Neural progenitor cell (in vitro differentiated cells): ENCODE measurements around the gene PTPRG. TPM values are rescaled to one million over a fixed set of nuclear protein-coding genes. Genes with fewer than 3 reads are reported as not detected.

Source experiments
- DNase-seq: peaks from one replicate; pipeline ENCODE4 v3.0.0-alpha.2; 2016; ENCODE audit warnings: low spot score
- H2AFZ ChIP-seq: fragments of 200-600 bp; sonication (generic); replicated peaks from 2 replicates; pipeline ENCODE4 v1.6.1; 2016; ENCODE audit warnings: antibody characterized with exemption
- H3F3A ChIP-seq: fragments of 200-600 bp; sonication (generic); 2 replicates; pipeline ENCODE4 v1.6.1; 2016; ENCODE audit warnings: antibody characterized with exemption, low read depth
- H3K27ac ChIP-seq: fragments of 200-600 bp; sonication (generic); 2 replicates; pipeline ENCODE4 v1.5.1; 2016; ENCODE audit warnings: mild to moderate bottlenecking
- H3K27me3 ChIP-seq: fragments of 200-600 bp; sonication (generic); 2 replicates; pipeline ENCODE4 v1.6.1; 2016; ENCODE audit warnings: mild to moderate bottlenecking, moderate library complexity
- H3K36me3 ChIP-seq: fragments of 200-600 bp; sonication (generic); 2 replicates; pipeline ENCODE4 v1.5.1; 2016
- H3K4me1 ChIP-seq: fragments of 200-600 bp; sonication (generic); 2 replicates; pipeline ENCODE4 v1.6.1; 2016; ENCODE audit warnings: mixed run types
- H3K4me2 ChIP-seq: fragments of 200-600 bp; sonication (generic); 2 replicates; pipeline ENCODE4 v1.6.1; 2016
- H3K4me3 ChIP-seq: fragments of 200-600 bp; sonication (generic); 2 replicates; pipeline ENCODE4 v1.5.1; 2016
- H3K79me2 ChIP-seq: fragments of 200-600 bp; sonication (generic); 2 replicates; pipeline ENCODE4 v1.6.1; 2016; ENCODE audit warnings: low read depth
- H3K9ac ChIP-seq: fragments of 200-600 bp; sonication (generic); 2 replicates; pipeline ENCODE4 v1.6.1; 2016
- H3K9me3 ChIP-seq: fragments of 200-600 bp; sonication (generic); 2 replicates; pipeline ENCODE4 v1.5.1; 2016; ENCODE audit warnings: low read depth
- H4K20me1 ChIP-seq: fragments of 200-600 bp; sonication (generic); 2 replicates; pipeline ENCODE4 v1.6.1; 2016; ENCODE audit warnings: low read depth
- H3K27ac Mint-ChIP-seq: 3 replicates; pipeline ENCODE4 v1.8.0; 2021; ENCODE audit warnings: mixed read lengths
- H3K27me3 Mint-ChIP-seq: 2 replicates; pipeline ENCODE4 v1.8.0; 2022; ENCODE audit warnings: low read depth, mild to moderate bottlenecking, inconsistent platforms, moderate library complexity, mixed read lengths; ENCODE audit not compliant: insufficient read depth
- H3K36me3 Mint-ChIP-seq: 3 replicates; pipeline ENCODE4 v1.8.0; 2021; ENCODE audit warnings: mixed read lengths
- H3K4me1 Mint-ChIP-seq: 3 replicates; pipeline ENCODE4 v1.8.0; 2021; ENCODE audit warnings: mixed read lengths
- H3K4me3 Mint-ChIP-seq: 3 replicates; pipeline ENCODE4 v1.8.0; 2021; ENCODE audit warnings: mild to moderate bottlenecking, moderate library complexity, mixed read lengths
- H3K9me3 Mint-ChIP-seq: 3 replicates; pipeline ENCODE4 v1.8.0; 2020; ENCODE audit warnings: mixed read lengths
- CTCF ChIP-seq: fragments of 200-600 bp; sonication (generic); IDR thresholded peaks from 2 replicates; pipeline ENCODE4 v1.5.1; 2017; ENCODE audit warnings: antibody characterized with exemption, mild to moderate bottlenecking
- EZH2 ChIP-seq: fragments of 200-600 bp; sonication (generic); IDR thresholded peaks from 2 replicates; pipeline ENCODE4 v1.6.1; 2017; ENCODE audit warnings: antibody characterized with exemption, mild to moderate bottlenecking, moderate library complexity
- EZH2phosphoT487 ChIP-seq: fragments of 200-600 bp; sonication (generic); IDR thresholded peaks from 2 replicates; pipeline ENCODE4 v1.6.1; 2017; ENCODE audit warnings: antibody characterized with exemption
- small RNA-seq: library from RNA; depleted of rRNA; stranded (forward); fragments of <200 nt; gene quantifications from one replicate; pipeline ENCODE3, GENCODE V24; 2015
- total RNA-seq: library from RNA; depleted of rRNA; stranded (reverse); fragments of >200 nt; gene quantifications from 2 replicates; pipeline ENCODE4 v1.2.3, GENCODE V29; 2015; ENCODE audit warnings: low replicate concordance

Gene PTPRG
- total RNA-seq, 1 donor from 2014 or later: 65.3 TPM

- Histone ChIP-seq H3K27ac (no peak overlapping the region), H3K9me3 (no peaks in the 10 kb centered on the region), H3K79me2 (no peaks in the 10 kb centered on the region), H2AFZ (no peak overlapping the region), H3K27me3 (peaks cover 15% of the 10 kb centered on the region), H3K4me1 (no peaks in the 10 kb centered on the region), H3K36me3 (no peaks in the 10 kb centered on the region), H3K9ac (no peak overlapping the region), H3K4me2 (no peak overlapping the region), H4K20me1 (peaks cover 5% of the 10 kb centered on the region), H3F3A (peaks cover 5% of the 10 kb centered on the region), H3K4me3 (no peak overlapping the region)
- H3K36me3 Mint-ChIP-seq: no peaks in the 10 kb centered on the region
- no peaks in the 10 kb centered on the region for H3K9me3 Mint-ChIP-seq
- no peak for TF ChIP-seq CTCF
- no peak for TF ChIP-seq EZH2phosphoT487
- no peak for TF ChIP-seq EZH2
- no peak overlapping the region for H3K4me3 Mint-ChIP-seq
- no peak for DNase-seq
- H3K27me3 Mint-ChIP-seq: peaks cover 2% of the 10 kb centered on the region
- H3K4me1 Mint-ChIP-seq: peaks cover 23% of the 10 kb centered on the region
- H3K27ac Mint-ChIP-seq: no peak overlapping the region
Measured at GRCh38 chr3:62332017-62332416, 770.6 kb downstream of the PTPRG start.

GRCh38 chr3:62332835-62333244 lies 771.5 kb downstream of the PTPRG start:
- H3F3A ChIP-seq: peaks cover 5% of the 10 kb centered on the region
- TF ChIP-seq EZH2 (no peak), CTCF (peak; percentile 83), EZH2phosphoT487 (no peak)
- no peak overlapping the region for H3K4me3 ChIP-seq
- H3K36me3 ChIP-seq: no peaks in the 10 kb centered on the region
- H3K27ac ChIP-seq: no peak overlapping the region
- DNase-seq: peak; percentile 49
- Mint-ChIP-seq H3K4me1 (peaks cover 23% of the 10 kb centered on the region), H3K9me3 (no peaks in the 10 kb centered on the region), H3K27ac (no peak overlapping the region), H3K27me3 (peaks cover 2% of the 10 kb centered on the region), H3K4me3 (no peak overlapping the region), H3K36me3 (no peaks in the 10 kb centered on the region)
- peaks cover 23% of the 10 kb centered on the region for H3K27me3 ChIP-seq
- no peak overlapping the region for H3K4me2 ChIP-seq
- H3K9me3 ChIP-seq: no peaks in the 10 kb centered on the region
- H3K79me2 ChIP-seq: no peaks in the 10 kb centered on the region
- peaks cover 5% of the 10 kb centered on the region for H4K20me1 ChIP-seq
- no peak overlapping the region for H3K9ac ChIP-seq
- no peak overlapping the region for H2AFZ ChIP-seq
- no peaks in the 10 kb centered on the region for H3K4me1 ChIP-seq

GRCh38 chr3:62335196-62335595 lies 773.8 kb downstream of the PTPRG start:
- H3K27ac ChIP-seq: no peak overlapping the region
- Mint-ChIP-seq H3K27ac (no peak overlapping the region), H3K9me3 (no peaks in the 10 kb centered on the region), H3K4me1 (peaks cover 23% of the 10 kb centered on the region), H3K4me3 (no peak overlapping the region), H3K27me3 (peaks cover 2% of the 10 kb centered on the region), H3K36me3 (no peaks in the 10 kb centered on the region)
- DNase-seq: no peak
- no peak overlapping the region for H3K4me2 ChIP-seq
- H3K9ac ChIP-seq: no peak overlapping the region
- no peak overlapping the region for H3K4me3 ChIP-seq
- H3F3A ChIP-seq: peaks cover 5% of the 10 kb centered on the region
- H3K9me3 ChIP-seq: no peaks in the 10 kb centered on the region
- H4K20me1 ChIP-seq: peaks cover 5% of the 10 kb centered on the region
- H3K36me3 ChIP-seq: no peaks in the 10 kb centered on the region
- no peaks in the 10 kb centered on the region for H3K79me2 ChIP-seq
- H3K4me1 ChIP-seq: no peaks in the 10 kb centered on the region
- TF ChIP-seq EZH2: no peak
- H3K27me3 ChIP-seq: peaks cover 32% of the 10 kb centered on the region
- no peak overlapping the region for H2AFZ ChIP-seq

- Histone ChIP-seq H3K36me3 (no peaks in the 10 kb centered on the region), H3K4me3 (no peak overlapping the region), H3F3A (no peaks in the 10 kb centered on the region), H3K9me3 (no peaks in the 10 kb centered on the region), H3K4me1 (no peaks in the 10 kb centered on the region), H3K27me3 (peaks cover 48% of the 10 kb centered on the region), H3K27ac (no peak overlapping the region), H3K4me2 (no peak overlapping the region), H2AFZ (no peak overlapping the region), H4K20me1 (no peaks in the 10 kb centered on the region), H3K9ac (no peak overlapping the region), H3K79me2 (no peaks in the 10 kb centered on the region)
- Mint-ChIP-seq H3K9me3 (no peaks in the 10 kb centered on the region), H3K4me1 (no peaks in the 10 kb centered on the region), H3K27ac (no peak overlapping the region), H3K36me3 (no peaks in the 10 kb centered on the region), H3K4me3 (no peak overlapping the region), H3K27me3 (peaks cover 6% of the 10 kb centered on the region)
- DNase-seq: no peak
- TF ChIP-seq EZH2phosphoT487 (no peak), CTCF (no peak), EZH2 (no peak)
Measured at GRCh38 chr3:62343755-62344154, 782.4 kb downstream of the PTPRG start.

Small RNA genes within 50 kb of the gene (small RNA-seq; reads per million reads assigned to genes)
- gene RF00019: not detected
- gene RNU2-10P: not detected
